Fibroblast of the aortic adventitia (primary cell): ENCODE data around the gene EFCAB12. TPM values are rescaled to one million over a fixed set of nuclear protein-coding genes. Genes with fewer than 3 reads are reported as not detected.
"Not testable (repeated sequence)": the region's sequence is repeated elsewhere in the genome, so short reads cannot be mapped to it uniquely, and the experiment has no call there.

ENCODE experiments used
- DNase-seq: peaks from one replicate; pipeline ENCODE4 v3.0.0-alpha.2; 2010; ENCODE audit warnings: low read depth
- H3K4me3 ChIP-seq: 2 replicates; pipeline ENCODE4 v1.5.1; 2011; ENCODE audit warnings: low read depth, mild to moderate bottlenecking, control low read depth, low read length, moderate library complexity
- CTCF ChIP-seq: IDR thresholded peaks from 2 replicates; pipeline ENCODE4 v1.5.1; 2011; ENCODE audit warnings: mild to moderate bottlenecking, low read length, control low read depth, inconsistent platforms; ENCODE audit not compliant: insufficient read depth
- total RNA-seq: library from RNA; depleted of rRNA; stranded (reverse); fragments of >200 nt; gene quantifications from 2 replicates; pipeline ENCODE4 v1.2.3, GENCODE V29; 2012; ENCODE audit warnings: low replicate concordance

EFCAB12 gene
- total RNA-seq, 1 donor: under 0.01 TPM

GRCh38 chr3:129402210-129402609 lies 26.2 kb downstream of the EFCAB12 start:
- TF ChIP-seq CTCF: no peak

GRCh38 chr3:129399895-129400357 lies 28.5 kb downstream of the EFCAB12 start:
- no peak for TF ChIP-seq CTCF
- no peak overlapping the region for H3K4me3 ChIP-seq
- DNase-seq: no peak

More at GRCh38 chr3:129402210-129402609, 26.2 kb downstream of the EFCAB12 start:
- no peak for DNase-seq
- no peak overlapping the region for H3K4me3 ChIP-seq

- DNase-seq: peak; percentile 99
- peak overlapping the region; percentile 90 for H3K4me3 ChIP-seq
- TF ChIP-seq CTCF: peak; percentile 85
These were observed 29.1 kb downstream of the EFCAB12 start for GRCh38 chr3:129399145-129399894.

GRCh38 chr3:129398803-129399144 lies 29.7 kb downstream of the EFCAB12 start:
- TF ChIP-seq CTCF: no peak
- no peak for DNase-seq
- H3K4me3 ChIP-seq: peak overlapping the region; percentile 90

- H3K4me3 ChIP-seq, DNase-seq: not testable (repeated sequence)
These were observed 34.5 kb downstream of the EFCAB12 start for GRCh38 chr3:129393760-129394564.

- DNase-seq: no peak
- no peak for TF ChIP-seq CTCF
- no peak overlapping the region for H3K4me3 ChIP-seq
These were observed 35.2 kb downstream of the EFCAB12 start for GRCh38 chr3:129393271-129393670.

GRCh38 chr3:129392106-129392887 lies 36.1 kb downstream of the EFCAB12 start:
- DNase-seq, H3K4me3 ChIP-seq: not testable (repeated sequence)

- not testable (repeated sequence) for H3K4me3 ChIP-seq, DNase-seq
These were observed 36.9 kb downstream of the EFCAB12 start for GRCh38 chr3:129391583-129391982.
